Activated CD4-positive, alpha-beta memory T cell treated with anti-CD3 and anti-CD28 coated beads for 36 hours (primary cell): ENCODE data around the gene NDST4. TPM values are rescaled to one million over a fixed set of nuclear protein-coding genes. Genes with fewer than 3 reads are reported as not detected.
"Not testable (repeated sequence)": the region's sequence is repeated elsewhere in the genome, so short reads cannot be mapped to it uniquely, and the experiment has no call there.

Source experiments
- CTCF ChIA-PET: fragments of 350-600 bp; sonication (Branson Sonifier 250); formaldehyde crosslinking; loops from one replicate; lab custom pipeline; 2021; ENCODE audit warnings: antibody characterized with exemption, inconsistent platforms; lab: Charles Lee
- POLR2A ChIA-PET: fragments of 350-600 bp; sonication (Branson Sonifier 250); formaldehyde crosslinking; loops from one replicate; lab custom pipeline; 2021; ENCODE audit warnings: antibody characterized with exemption; lab: Charles Lee
- DNase-seq: peaks from one replicate; pipeline ENCODE4 v3.0.0-alpha.2; 2020
- H3K27ac Mint-ChIP-seq: one replicate; pipeline ENCODE4 v1.8.0; 2021; ENCODE audit warnings: mixed read lengths
- H3K27me3 Mint-ChIP-seq: one replicate; pipeline ENCODE4 v1.8.0; 2021; ENCODE audit warnings: mixed read lengths
- H3K36me3 Mint-ChIP-seq: one replicate; pipeline ENCODE4 v1.8.0; 2021; ENCODE audit warnings: mixed read lengths
- H3K4me1 Mint-ChIP-seq: one replicate; pipeline ENCODE4 v1.8.0; 2021; ENCODE audit warnings: low read depth, mixed read lengths
- H3K4me3 Mint-ChIP-seq: one replicate; pipeline ENCODE4 v1.8.0; 2021; ENCODE audit warnings: mild to moderate bottlenecking, mixed read lengths
- H3K9me3 Mint-ChIP-seq: one replicate; pipeline ENCODE4 v1.8.0; 2021; ENCODE audit warnings: mixed read lengths
- intact Hi-C: fragments of 100-400 bp; cut with micrococcal nuclease; formaldehyde crosslinking; loops from one replicate; pipeline ENCODE4 v1.15.1; 2023
- total RNA-seq, 2 experiments: library from RNA; stranded (reverse); gene quantifications; one replicate each; pipeline ENCODE4 v1.2.3, GENCODE V29; 2021

Gene NDST4
- total RNA-seq, 2 experiments from 2014 or later: not detected

DNA sequence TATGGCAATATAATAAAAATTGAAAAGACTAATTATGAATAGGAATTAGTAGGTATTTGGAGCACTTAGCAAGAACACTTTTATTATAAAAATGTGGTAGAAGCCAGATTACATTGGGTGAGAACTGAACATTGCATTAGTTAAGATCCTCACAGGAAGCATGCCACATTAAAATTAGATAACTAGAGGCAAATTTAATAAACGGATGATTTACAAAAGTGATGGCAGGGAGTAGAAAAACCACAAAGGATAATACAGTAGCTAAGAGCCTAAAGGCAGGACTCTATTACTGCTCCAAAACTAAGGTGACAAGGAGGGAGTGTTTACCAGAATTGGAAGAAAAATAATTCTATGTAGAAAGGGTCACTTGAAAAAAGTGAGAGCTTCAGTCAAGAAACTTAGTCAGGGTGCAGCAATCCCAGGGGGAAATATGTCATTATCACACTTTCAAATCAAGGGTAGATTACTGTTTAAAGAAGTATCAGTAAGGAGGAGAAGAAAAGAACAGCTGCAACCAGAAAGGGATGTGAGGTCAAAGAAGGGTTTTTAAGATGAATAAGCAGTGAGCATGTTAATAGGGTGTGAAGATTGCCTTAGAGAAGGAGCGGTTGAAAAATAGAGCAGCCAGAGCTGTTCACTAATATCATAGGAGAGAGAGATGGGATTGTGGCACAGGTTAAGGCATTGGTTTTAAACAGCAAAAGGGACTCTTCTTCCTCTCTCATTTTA lies 84.6 kb downstream of the NDST4 start:
- no peak overlapping the region for H3K4me3 Mint-ChIP-seq
- H3K27me3 Mint-ChIP-seq: no peaks in the 10 kb centered on the region
- no peaks in the 10 kb centered on the region for H3K4me1 Mint-ChIP-seq
- CTCF ChIA-PET: interaction anchor here (0.6 kb wide), 1 partner anchor 253 kb away, joined by 3 read pairs; no protein-coding TSS in a partner anchor
- no peaks in the 10 kb centered on the region for H3K9me3 Mint-ChIP-seq
- intact Hi-C loops: no loop called here
- POLR2A ChIA-PET: no interaction called here
- H3K27ac Mint-ChIP-seq: no peak overlapping the region
- no peaks in the 10 kb centered on the region for H3K36me3 Mint-ChIP-seq
- DNase-seq: no peak

DNA sequence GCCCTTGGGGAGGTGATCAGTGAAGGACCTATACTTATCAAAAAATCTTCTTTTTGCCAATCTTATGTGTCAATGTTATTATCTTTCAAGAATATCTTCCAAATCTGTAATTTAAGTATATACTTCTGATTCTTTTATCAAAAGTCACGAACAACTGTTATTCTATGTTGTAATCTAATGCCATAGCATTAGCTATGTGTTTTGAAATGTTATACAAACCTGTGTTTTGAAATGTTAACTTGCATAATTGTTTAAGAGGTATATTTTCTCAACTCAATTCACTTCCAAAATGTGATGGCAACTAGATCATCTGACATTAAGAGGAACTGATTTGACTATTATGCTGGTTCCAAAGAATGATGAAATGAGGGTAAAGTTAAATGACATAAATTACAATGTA lies 113.5 kb downstream of the NDST4 start:
- no peaks in the 10 kb centered on the region for H3K36me3 Mint-ChIP-seq
- H3K27me3 Mint-ChIP-seq: no peaks in the 10 kb centered on the region
- H3K27ac Mint-ChIP-seq: no peak overlapping the region
- ChIA-PET POLR2A (no interaction called here), CTCF (no interaction called here)
- H3K4me3 Mint-ChIP-seq: no peak overlapping the region
- H3K9me3 Mint-ChIP-seq: no peaks in the 10 kb centered on the region
- intact Hi-C loops: no loop called here
- H3K4me1 Mint-ChIP-seq: no peaks in the 10 kb centered on the region
- DNase-seq: no peak

DNA sequence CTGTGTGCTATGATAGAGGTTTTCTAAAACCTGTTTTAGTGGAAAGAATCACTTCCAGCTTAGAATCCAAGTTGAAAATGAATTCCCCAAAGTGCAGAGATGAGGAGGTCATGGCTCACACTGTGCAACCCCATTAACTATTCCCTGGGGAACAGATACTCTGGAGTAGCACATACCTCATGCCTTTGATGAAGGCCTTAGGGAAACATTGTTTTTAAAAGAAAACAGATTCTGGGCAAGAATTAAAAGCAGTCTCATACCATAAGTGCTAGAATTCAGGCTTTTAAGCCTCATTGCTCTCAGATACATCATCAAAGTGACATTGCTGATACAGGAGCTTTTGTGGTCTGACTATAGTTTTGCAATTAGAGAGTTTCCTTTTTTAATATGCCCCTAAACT lies 115.1 kb downstream of the NDST4 start:
- ChIA-PET POLR2A (no interaction called here), CTCF (no interaction called here)
- Mint-ChIP-seq H3K4me1 (no peaks in the 10 kb centered on the region), H3K27me3 (no peaks in the 10 kb centered on the region), H3K27ac (no peak overlapping the region), H3K36me3 (no peaks in the 10 kb centered on the region), H3K4me3 (no peak overlapping the region), H3K9me3 (no peaks in the 10 kb centered on the region)
- DNase-seq: no peak
- intact Hi-C loops: no loop called here

DNA sequence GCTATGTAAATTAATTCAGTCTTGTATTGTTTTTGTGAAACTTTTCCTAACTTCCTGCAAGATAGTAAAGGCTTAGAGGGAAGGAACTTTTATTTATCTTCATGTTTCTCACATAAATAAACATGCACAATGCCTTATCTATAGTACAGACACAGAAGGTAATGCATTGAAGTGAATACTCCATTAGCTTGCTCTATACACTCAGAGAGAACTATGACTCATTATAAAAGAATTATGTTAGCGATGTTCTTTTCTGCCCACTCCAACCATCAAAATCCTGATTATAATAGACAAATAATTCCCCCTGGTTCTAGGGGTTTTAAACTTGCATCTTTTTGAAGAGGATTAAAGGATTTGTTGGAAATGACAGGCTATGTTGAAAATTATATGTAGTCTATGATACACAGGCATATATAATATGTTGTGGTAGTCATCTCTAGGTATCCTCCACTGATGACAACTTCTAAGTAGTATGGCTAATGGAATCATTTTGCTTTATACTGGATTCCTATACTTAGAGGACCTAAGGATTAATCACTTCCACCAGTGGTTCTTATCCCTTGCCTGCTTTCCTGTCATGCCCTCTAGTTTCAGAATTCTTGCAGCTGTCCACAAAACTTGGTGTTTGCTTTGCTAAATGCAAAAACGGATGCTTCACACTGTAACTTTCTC lies 115.7 kb downstream of the NDST4 start:
- Mint-ChIP-seq H3K27ac (no peak overlapping the region), H3K27me3 (no peaks in the 10 kb centered on the region), H3K36me3 (no peaks in the 10 kb centered on the region), H3K9me3 (no peaks in the 10 kb centered on the region), H3K4me3 (no peak overlapping the region), H3K4me1 (no peaks in the 10 kb centered on the region)
- CTCF ChIA-PET: no interaction called here
- no peak for DNase-seq
- POLR2A ChIA-PET: no interaction called here
- intact Hi-C loops: no loop called here

DNA sequence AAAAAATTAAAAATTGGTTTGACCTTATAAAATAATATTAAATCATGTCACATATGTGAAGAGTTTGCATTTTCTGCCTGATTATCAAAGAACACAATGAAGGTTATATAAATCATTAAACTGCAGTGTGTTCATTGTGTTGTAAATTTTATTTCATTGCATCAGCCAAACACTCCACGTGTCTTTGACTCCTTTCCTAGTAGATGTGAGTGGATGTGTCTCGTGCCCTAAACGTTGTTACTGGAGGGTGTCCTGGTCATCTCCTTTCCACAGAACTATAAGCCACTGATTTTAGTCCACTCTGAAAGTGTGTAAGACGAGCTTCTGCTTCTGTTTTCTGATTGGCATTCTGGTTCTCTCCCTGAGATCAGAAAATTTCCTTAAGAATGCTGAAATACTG lies 127.3 kb downstream of the NDST4 start:
- Mint-ChIP-seq H3K4me1 (no peaks in the 10 kb centered on the region), H3K36me3 (no peaks in the 10 kb centered on the region), H3K27ac (no peak overlapping the region), H3K4me3 (no peak overlapping the region), H3K27me3 (no peaks in the 10 kb centered on the region), H3K9me3 (no peaks in the 10 kb centered on the region)
- POLR2A ChIA-PET: no interaction called here
- intact Hi-C loops: no loop called here
- no peak for DNase-seq
- CTCF ChIA-PET: no interaction called here

DNA sequence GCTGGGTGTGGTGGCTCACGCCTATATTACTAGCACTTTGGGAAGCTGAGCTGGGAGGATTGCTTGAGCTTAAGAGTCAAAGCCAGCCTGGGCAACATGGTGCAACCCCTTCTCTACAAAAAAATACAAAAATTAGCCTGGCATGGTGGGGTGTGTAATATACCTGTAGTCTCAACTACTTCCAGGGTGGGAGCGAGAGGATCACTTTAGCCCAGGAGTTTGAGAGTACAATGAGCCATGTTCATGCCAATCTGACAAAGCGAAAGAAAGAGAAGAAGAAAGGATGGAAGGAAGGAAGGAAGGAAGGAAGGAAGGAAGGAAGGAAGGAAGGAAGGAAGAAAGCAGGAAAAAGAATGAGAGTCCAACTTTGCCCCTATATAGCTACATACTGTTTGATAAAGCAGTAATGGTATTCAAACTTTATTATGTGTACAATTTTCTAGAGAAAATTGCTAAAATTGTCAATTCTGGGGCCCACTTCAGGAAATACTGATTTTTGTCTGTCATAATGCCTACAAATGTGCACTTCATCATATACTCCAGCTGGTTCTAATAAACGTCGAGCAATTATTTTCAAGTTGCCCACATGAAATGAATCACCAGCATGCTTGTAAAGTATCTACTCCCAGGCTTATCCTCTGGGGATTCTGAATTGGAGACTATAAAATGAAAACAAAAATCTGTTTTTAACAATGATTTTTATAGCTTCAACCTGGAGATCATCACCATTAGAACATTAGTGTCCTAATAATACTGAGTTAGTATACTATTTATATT lies 132.3 kb downstream of the NDST4 start:
- no peaks in the 10 kb centered on the region for H3K27me3 Mint-ChIP-seq
- intact Hi-C loops: no loop called here
- H3K36me3 Mint-ChIP-seq: no peaks in the 10 kb centered on the region
- DNase-seq: no peak
- no peak overlapping the region for H3K27ac Mint-ChIP-seq
- H3K4me1 Mint-ChIP-seq: no peaks in the 10 kb centered on the region
- ChIA-PET CTCF (no interaction called here), POLR2A (no interaction called here)
- no peaks in the 10 kb centered on the region for H3K9me3 Mint-ChIP-seq
- H3K4me3 Mint-ChIP-seq: no peak overlapping the region

DNA sequence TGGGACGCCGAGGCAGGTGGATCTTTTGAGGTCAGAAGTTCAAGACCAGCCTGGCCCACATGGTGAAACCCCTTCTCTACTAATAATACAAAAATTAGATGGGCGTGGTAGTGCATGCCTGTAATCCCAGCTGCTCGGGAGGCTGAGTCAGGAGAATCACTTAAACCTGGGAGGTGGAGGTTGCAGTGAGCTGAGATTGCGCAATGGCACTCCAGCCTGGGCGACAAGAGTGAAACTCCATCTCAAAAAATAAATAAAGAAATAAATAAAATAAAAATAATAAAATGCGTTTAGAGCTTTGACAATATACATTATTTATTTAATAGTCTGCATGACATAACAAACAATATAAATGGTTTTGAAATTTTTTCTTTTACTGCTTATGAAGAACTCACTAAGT lies 133.0 kb downstream of the NDST4 start:
- POLR2A ChIA-PET, DNase-seq, CTCF ChIA-PET, H3K9me3 Mint-ChIP-seq, H3K27ac Mint-ChIP-seq, H3K4me3 Mint-ChIP-seq, H3K4me1 Mint-ChIP-seq, H3K36me3 Mint-ChIP-seq, H3K27me3 Mint-ChIP-seq, intact Hi-C loops: not testable (repeated sequence)

DNA sequence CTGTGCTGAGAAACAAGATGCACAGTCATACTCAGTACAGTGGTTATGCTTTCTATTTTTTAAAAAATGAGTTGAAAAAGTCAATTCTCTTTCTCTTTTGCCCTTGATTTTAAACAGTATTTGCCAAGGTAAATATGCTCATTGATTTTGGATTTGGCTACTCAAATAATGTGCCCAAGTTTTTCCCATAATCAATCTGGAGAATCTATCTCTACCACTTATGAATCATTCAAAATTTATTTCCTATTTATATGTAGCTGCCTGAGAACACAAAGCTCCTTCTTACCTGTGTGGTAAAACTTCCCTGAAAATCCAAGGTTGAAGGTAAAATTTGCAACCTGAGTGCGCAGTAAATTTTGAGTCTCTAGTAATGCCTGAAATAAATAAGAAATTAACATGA lies 136.5 kb downstream of the NDST4 start:
- intact Hi-C loops: no loop called here
- ChIA-PET POLR2A (no interaction called here), CTCF (no interaction called here)
- no peak for DNase-seq
- Mint-ChIP-seq H3K36me3 (no peaks in the 10 kb centered on the region), H3K27ac (no peak overlapping the region), H3K27me3 (no peaks in the 10 kb centered on the region), H3K4me3 (no peak overlapping the region), H3K4me1 (no peaks in the 10 kb centered on the region), H3K9me3 (no peaks in the 10 kb centered on the region)

DNA sequence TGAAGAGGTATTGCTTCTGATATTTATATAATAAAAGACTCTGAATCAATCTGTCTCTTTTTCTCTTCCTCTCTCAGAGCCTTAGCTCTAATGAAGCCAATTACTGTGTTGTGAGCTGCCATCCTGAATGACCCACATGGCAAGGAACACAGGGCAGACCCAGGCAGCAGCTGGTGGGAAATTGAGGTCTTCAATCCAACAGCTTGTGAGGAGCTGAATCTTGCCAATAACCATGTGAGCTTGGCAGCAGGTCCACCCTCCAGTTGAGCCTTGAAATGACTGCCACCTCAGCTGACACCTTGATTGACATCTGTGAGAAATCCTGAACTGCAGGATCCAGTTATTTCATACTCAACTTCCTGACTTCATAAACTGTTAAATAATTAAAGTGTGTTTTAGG lies 149.4 kb downstream of the NDST4 start:
- CTCF ChIA-PET: no interaction called here
- DNase-seq: no peak

DNA sequence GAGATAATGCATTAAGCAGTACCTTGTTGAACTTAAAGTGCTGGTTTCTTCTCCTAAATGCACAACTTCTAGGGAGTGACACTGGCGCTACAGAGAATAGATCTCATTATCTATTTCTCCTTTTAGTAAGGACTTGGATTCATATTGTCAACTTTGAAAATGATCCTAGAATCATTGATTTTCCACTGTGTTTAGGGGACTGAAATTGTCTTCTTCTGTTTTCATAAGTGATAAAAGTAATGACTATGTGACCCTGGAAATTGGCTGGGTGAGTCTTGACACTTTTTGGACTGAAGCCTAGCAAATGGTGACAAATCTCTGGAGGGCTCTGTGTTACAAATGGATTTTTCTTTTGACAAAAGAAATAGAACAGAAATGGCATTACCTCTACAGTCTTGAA lies 167.8 kb downstream of the NDST4 start:
- Mint-ChIP-seq H3K36me3 (no peaks in the 10 kb centered on the region), H3K4me1 (no peaks in the 10 kb centered on the region), H3K4me3 (no peak overlapping the region), H3K27me3 (no peaks in the 10 kb centered on the region), H3K27ac (no peak overlapping the region), H3K9me3 (no peaks in the 10 kb centered on the region)
- CTCF ChIA-PET: no interaction called here
- POLR2A ChIA-PET: no interaction called here
- intact Hi-C loops: no loop called here
- DNase-seq: no peak

More for the DNA sequence above, 149.4 kb downstream of the NDST4 start:
- Mint-ChIP-seq H3K9me3 (peaks cover 5% of the 10 kb centered on the region), H3K36me3 (no peaks in the 10 kb centered on the region), H3K4me1 (no peaks in the 10 kb centered on the region), H3K27me3 (no peaks in the 10 kb centered on the region), H3K4me3 (no peak overlapping the region), H3K27ac (no peak overlapping the region)
- POLR2A ChIA-PET: no interaction called here
- intact Hi-C loops: no loop called here

DNA sequence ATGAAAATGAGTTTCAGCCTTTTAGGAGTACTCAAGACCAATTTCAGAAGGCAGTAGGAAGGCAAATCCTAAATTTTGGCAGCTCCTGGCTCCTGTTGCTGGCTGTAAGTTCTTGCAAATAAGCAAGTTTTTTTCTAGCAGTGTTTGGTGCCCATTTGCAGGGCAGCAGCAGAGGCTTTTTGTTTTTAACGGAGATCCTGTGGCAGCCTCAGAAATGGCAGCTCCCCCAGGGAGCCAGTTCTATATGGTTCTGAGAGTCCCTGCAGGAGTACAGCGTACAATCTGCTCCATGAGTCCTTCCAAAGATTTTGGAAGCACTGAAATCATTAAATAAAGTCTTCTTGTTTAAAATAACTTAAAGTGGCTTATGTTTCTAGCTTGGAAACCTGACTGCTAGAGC lies 171.9 kb downstream of the NDST4 start:
- no peak overlapping the region for H3K4me3 Mint-ChIP-seq
- intact Hi-C loops: no loop called here
- H3K4me1 Mint-ChIP-seq: no peaks in the 10 kb centered on the region
- no peaks in the 10 kb centered on the region for H3K9me3 Mint-ChIP-seq
- H3K27me3 Mint-ChIP-seq: no peaks in the 10 kb centered on the region
- CTCF ChIA-PET: no interaction called here
- no peak overlapping the region for H3K27ac Mint-ChIP-seq
- POLR2A ChIA-PET: no interaction called here
- no peaks in the 10 kb centered on the region for H3K36me3 Mint-ChIP-seq
- no peak for DNase-seq

DNA sequence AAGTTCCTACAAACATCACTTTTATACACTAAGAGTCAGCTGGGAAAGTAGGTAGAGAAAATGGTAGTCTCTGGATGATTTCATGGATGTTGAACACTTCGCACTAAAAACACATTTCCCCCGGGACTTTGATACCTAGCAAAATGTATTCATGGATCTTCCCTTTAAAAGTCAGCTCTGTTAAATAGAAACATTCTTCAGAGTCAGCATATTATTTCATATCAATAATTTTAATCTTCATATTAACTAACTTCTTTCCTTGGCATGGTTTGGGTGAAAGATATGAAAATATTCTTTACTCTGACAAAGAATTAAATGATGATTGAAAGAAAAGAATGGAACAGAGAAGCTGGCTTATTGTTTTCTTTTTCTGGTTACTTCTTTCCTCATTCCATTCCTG lies 185.5 kb downstream of the NDST4 start:
- H3K27ac Mint-ChIP-seq: no peak overlapping the region
- DNase-seq: no peak
- no peaks in the 10 kb centered on the region for H3K9me3 Mint-ChIP-seq
- no peak overlapping the region for H3K4me3 Mint-ChIP-seq
- POLR2A ChIA-PET: no interaction called here
- intact Hi-C loops: no loop called here
- H3K4me1 Mint-ChIP-seq: no peaks in the 10 kb centered on the region
- CTCF ChIA-PET: no interaction called here
- no peaks in the 10 kb centered on the region for H3K27me3 Mint-ChIP-seq
- no peaks in the 10 kb centered on the region for H3K36me3 Mint-ChIP-seq
